Hepatocyte (in vitro differentiated cells): ENCODE measurements around the gene PSMA7.

Experiments used
- EZH2 ChIP-seq: fragments of 200-600 bp; sonication (generic); IDR thresholded peaks from 2 replicates; pipeline ENCODE4 v1.6.1; 2016; ENCODE audit warnings: antibody characterized with exemption, mild to moderate bottlenecking, borderline replicate concordance
- TF ChIP-seq, protein P1 (sequence below): fragments of 200-600 bp; sonication (generic); IDR thresholded peaks from 2 replicates; pipeline ENCODE4 v1.5.1; 2016; ENCODE audit warnings: antibody characterized with exemption, mild to moderate bottlenecking; ENCODE audit not compliant: poor library complexity

DNA sequence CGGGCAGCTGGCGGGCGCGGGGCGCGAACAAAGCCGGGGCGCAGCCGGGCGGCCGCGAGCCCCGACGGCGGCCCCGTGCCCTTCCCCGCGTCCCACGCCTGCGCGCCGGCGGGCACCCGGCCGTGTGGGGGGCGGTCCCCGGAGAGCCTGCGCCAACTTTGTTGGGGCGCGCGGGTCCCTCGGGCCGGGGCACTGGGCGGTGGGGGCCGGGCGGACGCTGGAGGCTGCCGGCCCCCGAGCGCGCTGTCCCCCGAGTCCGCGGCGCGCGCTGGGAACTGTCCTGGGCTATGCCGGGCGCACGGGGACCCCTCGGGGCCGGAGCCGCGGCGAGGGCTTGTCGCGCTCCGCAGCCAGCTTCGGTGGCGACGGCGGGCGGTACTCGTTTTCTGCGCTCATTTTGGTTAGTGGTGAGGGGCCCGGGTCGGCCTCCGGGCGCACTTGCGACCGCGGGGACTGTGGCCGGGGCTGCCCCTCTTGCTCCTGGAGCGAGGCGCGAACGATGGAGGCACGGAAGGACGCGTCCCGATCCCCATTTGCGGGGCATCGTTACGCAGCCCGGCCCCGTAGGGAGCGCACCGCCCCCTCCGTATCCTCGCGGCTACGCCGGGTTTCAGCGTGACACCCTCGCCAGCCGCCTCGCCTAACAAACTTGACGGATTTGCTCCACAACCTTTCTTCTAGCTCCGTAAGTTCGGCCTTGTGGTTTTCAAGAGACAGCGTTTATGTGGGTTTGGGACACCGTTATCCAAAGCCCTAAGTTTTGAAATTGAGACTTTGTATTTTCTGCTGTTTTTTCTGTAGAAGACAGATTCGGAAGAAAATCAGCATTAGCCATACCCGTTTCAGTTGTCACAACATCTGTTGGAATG, 997 bp upstream of the PSMA7 start:
- no peak for TF ChIP-seq EZH2
- TF ChIP-seq, protein P1, sequence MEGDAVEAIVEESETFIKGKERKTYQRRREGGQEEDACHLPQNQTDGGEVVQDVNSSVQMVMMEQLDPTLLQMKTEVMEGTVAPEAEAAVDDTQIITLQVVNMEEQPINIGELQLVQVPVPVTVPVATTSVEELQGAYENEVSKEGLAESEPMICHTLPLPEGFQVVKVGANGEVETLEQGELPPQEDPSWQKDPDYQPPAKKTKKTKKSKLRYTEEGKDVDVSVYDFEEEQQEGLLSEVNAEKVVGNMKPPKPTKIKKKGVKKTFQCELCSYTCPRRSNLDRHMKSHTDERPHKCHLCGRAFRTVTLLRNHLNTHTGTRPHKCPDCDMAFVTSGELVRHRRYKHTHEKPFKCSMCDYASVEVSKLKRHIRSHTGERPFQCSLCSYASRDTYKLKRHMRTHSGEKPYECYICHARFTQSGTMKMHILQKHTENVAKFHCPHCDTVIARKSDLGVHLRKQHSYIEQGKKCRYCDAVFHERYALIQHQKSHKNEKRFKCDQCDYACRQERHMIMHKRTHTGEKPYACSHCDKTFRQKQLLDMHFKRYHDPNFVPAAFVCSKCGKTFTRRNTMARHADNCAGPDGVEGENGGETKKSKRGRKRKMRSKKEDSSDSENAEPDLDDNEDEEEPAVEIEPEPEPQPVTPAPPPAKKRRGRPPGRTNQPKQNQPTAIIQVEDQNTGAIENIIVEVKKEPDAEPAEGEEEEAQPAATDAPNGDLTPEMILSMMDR, result no peak
